HG03520 (cell line): ENCODE data around the gene LLCFC1.
"Not testable (repeated sequence)": the region's sequence is repeated elsewhere in the genome, so short reads cannot be mapped to it uniquely, and the experiment has no call there.

ENCODE experiments used
- ATAC-seq: cut with Tn5 transposase; IDR thresholded peaks from one replicate; pipeline ENCODE4 v1.9.1; 2021; ENCODE audit warnings: mild to moderate bottlenecking, moderate library complexity; ENCODE audit not compliant: unreplicated experiment

Gene LLCFC1

GRCh38 chr7:142978402-142978801 lies 39.1 kb downstream of the LLCFC1 start:
- ATAC-seq: not testable (repeated sequence)

GRCh38 chr7:142983825-142984224 lies 44.5 kb downstream of the LLCFC1 start:
- no peak for ATAC-seq

- ATAC-seq: no peak
Measured at GRCh38 chr7:142984297-142984696, 45.0 kb downstream of the LLCFC1 start.
